GDM1 (cell line): Measurements from ENCODE around the gene MT1H.
"Not testable (repeated sequence)": the region's sequence is repeated elsewhere in the genome, so short reads cannot be mapped to it uniquely, and the experiment has no call there.

ENCODE experiments used
- DNase-seq: peaks from one replicate; lab custom pipeline; 2025; lab: John Stamatoyannopoulos, UW

The MT1H gene

GRCh38 chr16:56669005-56669839, at the start of gene MT1H:
MT1H (plus strand) TSS chr16:56669814; CDS start chr16:56669885, 71 bp downstream.
- no peak for DNase-seq

- DNase-seq = no peak
Observed at GRCh38 chr16:56620339-56620897, 49.2 kb upstream of the MT1H start.

- DNase-seq = not testable (repeated sequence)
Observed at GRCh38 chr16:56621665-56622445, 47.8 kb upstream of the MT1H start.

- not testable (repeated sequence) for DNase-seq
Observed at GRCh38 chr16:56623184-56623583, 46.4 kb upstream of the MT1H start.

- DNase-seq = no peak
Observed at GRCh38 chr16:56623637-56624036, 46.0 kb upstream of the MT1H start.

- DNase-seq = no peak
Observed at GRCh38 chr16:56625140-56625942, 44.3 kb upstream of the MT1H start, which contains the start of gene MT1E. MT1E (plus strand) TSS chr16:56625781; CDS start chr16:56625852, 71 bp downstream.

GRCh38 chr16:56625943-56626654, 43.5 kb upstream of the MT1H start:
- no peak for DNase-seq

- no peak for DNase-seq
Observed at GRCh38 chr16:56626685-56627084, 42.9 kb upstream of the MT1H start.

- DNase-seq = no peak
Observed at GRCh38 chr16:56628486-56629350, 40.9 kb upstream of the MT1H start.

GRCh38 chr16:56629531-56629930, 40.1 kb upstream of the MT1H start:
- DNase-seq = no peak

- DNase-seq = no peak
Observed at GRCh38 chr16:56630134-56630533, 39.5 kb upstream of the MT1H start.

- DNase-seq = no peak
Observed at GRCh38 chr16:56631197-56631596, 38.4 kb upstream of the MT1H start.

- DNase-seq = no peak
Observed at GRCh38 chr16:56631832-56632155, 37.8 kb upstream of the MT1H start.

GRCh38 chr16:56632156-56632847, 37.3 kb upstream of the MT1H start, which contains the start of gene MT1M:
MT1M (plus strand) TSS chr16:56632659; CDS start chr16:56632732, 73 bp downstream.
- no peak for DNase-seq

GRCh38 chr16:56632848-56633365, 36.7 kb upstream of the MT1H start:
- no peak for DNase-seq

- no peak for DNase-seq
Observed at GRCh38 chr16:56633535-56633934, 36.1 kb upstream of the MT1H start.

GRCh38 chr16:56634715-56635440, 34.7 kb upstream of the MT1H start:
- no peak for DNase-seq

GRCh38 chr16:56635441-56635967, 34.1 kb upstream of the MT1H start:
- DNase-seq = no peak
